Measurements from ENCODE around the gene ASPSCR1. TPM values are rescaled to one million over a fixed set of nuclear protein-coding genes. Genes with fewer than 3 reads are reported as not detected.

ASPSCR1 gene
- total RNA-seq, 1 donor from 2014 or later: 19.0 TPM

DNA sequence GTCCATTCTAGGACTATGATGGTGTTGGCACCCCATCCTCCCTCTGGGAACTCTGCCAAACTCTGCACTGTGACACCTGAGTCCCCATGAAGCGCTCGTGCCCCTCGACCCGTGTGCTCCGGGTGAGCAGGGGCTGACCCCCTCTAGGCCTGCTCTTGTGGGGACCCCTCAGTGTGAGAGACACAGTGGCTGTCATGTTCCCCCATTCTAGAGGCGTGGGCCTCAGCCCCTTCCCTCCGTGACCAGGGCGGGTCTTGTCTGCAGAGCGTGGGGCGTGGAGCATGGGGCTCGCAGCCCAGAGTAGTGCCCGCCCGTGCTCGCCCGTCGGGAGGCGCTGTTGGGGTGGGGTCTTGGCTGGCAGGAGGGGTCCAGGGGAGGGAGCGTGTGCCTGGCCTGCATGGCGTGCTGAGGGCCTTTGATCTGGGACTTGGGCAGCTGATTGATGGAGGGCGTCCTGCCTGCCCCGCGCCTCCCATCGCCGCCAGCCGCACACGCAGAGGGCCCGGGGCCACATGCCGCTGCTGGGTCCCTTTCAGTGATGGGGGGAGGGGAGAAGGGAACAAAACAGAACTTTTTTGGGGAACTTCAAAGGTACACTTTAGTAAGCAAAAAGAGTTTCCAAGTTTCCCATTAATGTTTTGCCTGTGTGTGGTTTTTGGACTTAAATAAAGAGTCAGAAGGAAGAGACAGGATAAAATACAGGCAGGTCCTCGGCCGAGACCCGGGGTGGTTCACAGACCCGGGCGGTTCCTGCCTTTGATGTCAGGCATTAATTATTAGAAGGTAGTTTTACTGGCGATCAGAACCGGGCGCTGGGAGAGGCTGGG lies 22.8 kb downstream of the ASPSCR1 start:
- no peak for ATAC-seq

DNA sequence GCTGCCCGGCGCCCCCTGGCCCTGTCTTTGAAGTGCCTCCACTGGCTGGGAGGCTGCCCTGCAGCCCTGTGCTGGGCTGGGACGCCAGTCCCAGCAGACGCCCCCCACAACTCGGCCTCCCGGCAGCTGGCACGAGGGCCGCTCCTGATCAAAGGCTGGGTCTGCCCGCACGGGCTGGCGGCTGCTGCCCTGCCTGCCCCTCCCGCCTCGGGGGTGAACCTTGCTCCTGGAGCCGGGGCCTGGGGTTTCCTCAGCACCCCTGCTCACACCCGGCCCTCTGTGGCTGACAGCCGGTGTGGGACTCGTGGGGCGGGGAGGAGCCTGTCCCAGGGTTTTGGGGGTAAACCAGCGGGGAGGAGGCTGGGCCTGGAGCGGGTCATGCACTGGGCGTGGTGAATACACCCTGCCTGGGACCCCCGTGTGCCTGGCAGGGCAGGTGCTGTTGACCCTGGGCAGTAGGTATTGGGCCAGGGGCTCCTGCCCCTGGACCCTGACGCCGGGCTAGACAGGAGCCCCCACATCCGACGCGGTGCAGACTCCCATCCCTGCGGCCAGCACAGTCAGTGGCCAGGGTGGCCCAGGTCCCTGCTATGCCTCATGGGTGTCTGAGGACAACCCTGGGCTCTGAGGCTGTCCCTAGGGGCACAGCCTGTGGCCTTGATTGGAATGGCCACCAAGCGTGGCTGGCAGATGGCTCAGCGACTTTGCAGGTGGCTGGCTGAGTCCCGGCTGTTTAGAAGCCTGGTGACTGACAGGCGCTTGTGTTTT lies 23.6 kb downstream of the ASPSCR1 start:
- no peak for ATAC-seq

DNA sequence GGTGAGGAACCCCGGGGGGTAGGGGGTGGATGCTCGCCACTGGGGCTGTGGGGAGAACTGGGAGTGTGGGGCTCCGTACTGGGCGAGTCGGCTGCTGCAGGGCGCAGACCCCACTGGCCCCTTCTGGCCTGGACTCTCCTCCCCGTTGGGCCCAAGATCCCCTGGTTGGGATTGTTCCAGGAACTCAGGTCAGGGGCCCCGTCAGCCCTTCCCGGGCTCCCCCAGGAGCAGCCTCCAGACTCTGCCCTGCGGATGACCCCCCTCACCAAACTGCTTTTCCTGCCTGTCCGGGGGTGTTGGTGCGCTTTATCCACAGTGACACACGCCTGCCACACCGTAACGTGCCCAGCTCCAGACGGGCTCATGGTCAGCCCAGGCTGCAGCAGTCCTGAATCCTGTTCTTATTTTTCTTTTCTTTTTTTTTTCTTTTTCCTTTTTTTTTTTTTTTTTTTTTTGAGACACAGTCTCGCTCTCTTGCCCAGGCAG lies 24.2 kb downstream of the ASPSCR1 start:
- no peak for ATAC-seq

DNA sequence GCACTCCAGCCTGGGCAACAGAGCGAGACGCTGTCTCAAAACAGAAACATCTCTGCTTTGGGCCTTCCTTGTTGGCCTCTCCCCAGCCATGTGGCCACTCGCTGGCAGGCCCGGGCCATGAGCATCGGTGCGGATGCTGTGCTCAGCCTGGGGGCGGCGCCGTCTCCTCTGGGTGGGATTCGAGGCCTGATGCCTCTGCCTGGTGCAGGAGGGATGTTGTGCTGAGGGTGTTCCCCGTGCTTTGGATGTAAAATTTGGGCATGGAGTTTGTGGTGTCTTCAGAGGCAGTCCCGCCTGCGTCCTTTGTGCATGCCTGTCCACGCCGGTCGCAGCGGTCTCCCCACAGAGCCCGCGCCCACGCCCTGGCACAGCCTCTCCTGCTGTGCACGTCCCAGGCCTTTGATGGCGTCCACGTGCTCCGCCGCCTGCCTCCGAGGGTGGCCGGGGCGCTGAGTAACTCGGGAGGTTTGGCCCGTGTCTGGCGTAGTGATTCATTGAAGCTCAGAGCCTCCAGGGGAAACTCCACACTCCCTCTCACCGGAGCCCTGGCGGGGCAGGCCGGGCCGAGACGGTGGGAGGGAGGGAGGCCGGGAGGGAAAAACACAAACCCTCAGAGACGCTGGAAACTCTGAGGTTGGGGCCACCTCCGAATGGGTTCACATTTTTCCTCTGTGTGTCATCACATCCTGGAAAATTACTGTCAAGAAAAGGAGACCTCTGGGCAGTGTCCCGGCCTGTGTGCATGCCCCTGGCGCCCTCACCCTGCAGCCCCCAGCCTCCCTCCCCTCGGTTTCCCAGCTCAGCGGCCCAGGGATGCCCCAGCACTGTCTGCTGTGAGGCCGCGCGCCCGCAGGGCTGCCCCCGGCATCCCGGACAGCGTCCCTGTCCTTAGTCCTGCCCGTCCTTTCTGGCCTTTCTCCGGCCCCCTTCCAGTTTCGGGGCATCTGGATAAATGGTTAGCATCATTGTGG lies 26.3 kb downstream of the ASPSCR1 start:
- peak; percentile 87 for ATAC-seq

DNA sequence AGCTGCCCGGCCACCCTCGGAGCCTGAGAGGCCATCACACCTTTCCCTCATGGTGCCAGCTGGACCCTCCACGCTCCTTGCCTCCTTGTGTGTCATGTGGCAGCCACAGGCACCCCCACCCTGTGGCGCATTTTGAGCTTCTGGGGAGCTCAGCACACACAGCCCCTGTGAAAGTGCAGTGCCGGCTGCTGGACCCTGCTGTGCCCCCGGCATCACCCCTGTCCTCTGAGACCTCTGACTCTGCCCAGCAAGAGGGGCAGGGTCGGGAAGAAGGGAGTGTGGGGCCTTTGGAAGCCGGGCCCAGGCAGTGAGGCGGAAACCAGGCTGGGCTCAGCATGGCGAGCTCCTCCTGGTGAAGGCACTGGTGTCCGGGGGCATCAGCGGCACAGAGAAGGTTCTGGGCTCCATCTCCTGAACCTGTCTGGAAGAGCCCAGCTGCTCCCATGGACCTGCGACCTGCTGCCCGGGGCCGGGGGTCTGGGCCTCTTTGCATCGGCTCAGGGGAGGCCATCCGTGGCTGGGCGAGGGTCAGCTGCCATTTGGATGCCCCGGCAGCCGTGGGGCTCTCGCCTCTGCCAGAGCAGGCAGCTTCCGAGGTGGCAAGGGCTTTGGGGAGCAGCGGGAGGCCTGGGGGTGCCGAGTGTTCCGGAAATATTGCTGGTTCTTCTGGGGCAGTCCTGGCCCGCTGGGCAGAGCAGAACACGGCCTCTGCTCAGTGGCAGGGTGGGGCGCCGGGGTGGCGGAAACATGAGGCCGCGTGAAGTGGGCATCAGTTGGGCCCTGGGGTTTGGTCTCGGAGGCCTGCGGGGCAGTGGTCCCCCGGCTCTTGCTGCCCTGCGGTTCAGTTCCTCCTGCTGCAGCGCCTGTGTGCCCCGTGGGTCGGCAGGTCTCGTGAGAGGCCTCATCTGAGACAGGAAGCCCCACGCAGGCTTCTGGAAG lies 27.4 kb downstream of the ASPSCR1 start:
- ATAC-seq: no peak

DNA sequence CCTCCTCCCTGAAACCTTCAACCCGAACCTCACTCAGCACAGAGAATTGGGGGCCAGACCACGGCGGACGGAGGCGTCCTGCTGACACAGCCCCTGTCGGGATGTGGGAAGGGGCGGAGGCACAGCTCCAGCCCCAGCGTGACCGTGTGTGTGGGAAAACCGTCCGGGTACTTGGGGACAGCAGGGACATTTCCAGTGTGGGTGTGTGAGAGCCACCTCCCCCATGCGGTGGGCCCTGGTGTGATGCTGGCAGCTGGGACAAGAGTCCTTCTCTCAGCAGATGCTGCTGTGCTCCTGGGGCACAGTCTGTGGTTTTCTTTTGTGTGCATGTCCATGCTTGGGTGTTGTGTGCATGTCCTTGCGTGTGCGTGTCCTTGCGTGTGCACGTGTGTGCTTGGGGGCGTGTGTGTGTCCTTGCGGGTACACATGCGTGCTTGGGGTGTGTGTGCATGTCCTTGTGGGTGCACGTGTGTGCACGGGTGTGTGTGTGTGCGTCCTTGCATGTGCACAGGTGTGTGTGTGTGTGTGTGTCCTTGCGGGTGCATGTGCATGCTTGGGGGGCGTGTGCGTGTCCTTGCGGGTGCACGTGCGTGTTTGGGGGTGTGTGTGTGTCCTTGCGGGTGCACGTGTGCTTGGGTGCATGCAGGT lies 28.4 kb downstream of the ASPSCR1 start:
- ATAC-seq: no peak

DNA sequence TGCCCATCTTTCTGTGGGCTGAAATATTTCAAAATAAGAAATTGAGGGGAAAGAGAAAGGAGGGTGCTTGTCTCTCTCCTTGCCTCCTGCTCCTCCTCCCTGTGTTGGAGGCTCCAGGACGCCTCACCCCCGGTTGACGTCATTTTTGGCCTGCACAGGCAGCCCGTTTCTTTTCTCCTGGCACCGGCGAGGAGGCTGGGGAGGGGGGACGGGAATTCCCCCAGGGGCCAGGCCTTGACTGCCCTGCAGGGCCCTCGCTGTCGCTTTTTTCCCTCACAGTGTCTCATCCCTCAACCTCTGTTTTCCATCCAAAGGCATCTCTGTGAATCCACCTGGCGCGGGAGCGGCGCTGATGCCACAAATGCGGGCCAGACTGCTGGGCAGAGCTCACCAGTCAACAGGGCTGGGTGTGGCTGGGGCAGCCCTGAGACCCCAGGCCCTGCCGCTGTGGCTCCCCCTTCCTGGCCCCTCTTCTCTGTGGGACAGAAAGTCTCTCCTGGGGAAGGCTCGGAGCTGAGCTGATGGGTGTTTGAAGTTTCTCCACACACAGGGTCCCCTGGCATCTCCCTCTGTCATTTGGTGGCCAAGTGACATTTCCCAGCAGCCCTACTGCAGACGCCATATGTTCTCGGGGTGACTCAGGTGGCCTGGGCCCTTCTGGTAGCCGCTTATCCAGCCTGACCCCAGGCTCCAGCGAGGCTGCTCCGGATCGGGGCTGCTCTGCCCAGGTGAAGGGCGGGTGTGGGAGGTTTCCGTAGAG lies 29.2 kb downstream of the ASPSCR1 start:
- no peak for ATAC-seq

DNA sequence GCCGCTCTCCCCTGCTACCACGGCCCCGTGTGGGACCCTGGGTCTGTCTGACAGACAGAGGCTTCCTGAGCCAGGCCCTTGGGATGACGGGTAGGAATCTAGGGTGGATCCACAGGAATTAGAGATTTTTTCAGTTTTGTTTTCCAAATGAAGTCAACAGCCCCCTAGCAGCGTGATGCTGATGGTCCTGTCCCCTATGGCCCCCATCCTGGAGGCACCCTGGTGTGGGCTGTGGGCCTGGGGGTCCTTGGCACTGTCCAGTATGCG lies 29.7 kb downstream of the ASPSCR1 start:
- no peak for ATAC-seq

DNA sequence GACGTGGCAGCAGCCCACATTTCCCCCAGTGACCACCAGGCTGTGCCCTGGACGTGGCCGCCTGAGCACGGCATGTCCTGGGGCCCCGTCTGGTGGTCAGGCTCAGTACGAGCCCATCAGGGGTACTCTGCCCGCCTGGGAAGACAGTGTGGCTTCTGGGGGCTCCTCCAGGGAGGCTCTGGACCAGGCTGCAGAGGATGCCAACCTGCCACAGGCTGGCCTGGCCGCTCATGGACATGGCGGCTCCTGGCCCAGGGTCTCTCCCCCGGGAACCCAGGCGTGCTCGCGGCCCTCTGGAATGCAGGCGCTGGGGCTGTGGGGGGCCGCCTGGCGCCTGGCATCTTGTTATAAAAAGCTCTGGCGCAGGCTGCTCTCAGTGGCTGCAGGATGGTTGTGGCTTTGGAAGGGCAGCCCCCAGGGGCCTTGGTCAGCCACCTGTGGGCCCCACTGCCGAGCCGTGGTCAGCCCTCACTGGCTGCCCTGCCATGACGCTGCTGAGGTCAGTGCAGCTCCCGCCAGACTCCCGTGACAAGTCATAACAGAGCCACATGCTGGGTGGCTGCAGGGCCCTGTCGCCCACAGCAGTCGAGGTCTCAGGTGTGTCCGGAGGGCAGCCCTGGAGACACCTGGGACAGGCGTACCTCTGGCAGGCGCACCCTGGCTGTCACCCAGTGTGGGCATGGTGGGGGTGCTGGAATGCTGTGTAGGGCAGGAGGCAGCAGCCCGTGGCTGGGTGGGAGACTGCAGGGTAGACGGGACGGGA lies 30.2 kb downstream of the ASPSCR1 start:
- no peak for ATAC-seq

DNA sequence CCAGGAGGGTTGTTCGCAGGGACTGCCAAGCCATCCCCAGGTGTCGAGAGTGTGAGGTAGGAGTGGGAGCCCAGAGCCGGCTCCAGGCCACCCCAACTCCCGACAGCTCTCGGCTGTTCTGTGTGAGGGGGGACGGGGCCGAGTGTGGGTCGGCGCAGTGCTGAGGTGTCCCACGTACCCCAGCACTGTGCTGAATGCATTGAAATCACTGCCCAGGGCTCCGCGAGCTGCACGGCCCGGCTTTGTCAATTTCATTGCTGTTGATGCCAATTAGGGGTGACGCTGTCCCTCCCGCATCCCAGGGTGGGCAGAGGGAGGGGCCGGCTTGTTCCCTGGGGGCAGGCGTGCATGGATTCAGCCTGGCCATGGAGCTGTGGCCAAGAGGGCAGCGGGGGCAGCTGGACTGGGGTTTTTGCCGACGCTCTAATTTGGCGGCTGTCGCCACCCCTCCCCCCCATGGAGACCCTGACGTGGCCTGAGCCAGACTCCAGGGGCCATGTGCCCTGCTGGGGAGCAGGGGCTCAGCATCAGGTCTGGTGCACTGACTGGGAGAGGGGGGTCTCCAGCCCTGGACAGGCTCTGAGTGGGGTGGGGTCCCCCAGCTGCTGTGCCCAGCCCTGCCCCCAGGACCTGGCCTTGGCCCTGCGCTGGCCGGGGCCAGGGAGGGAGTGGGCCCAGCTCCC lies 31.0 kb downstream of the ASPSCR1 start:
- ATAC-seq: no peak

DNA sequence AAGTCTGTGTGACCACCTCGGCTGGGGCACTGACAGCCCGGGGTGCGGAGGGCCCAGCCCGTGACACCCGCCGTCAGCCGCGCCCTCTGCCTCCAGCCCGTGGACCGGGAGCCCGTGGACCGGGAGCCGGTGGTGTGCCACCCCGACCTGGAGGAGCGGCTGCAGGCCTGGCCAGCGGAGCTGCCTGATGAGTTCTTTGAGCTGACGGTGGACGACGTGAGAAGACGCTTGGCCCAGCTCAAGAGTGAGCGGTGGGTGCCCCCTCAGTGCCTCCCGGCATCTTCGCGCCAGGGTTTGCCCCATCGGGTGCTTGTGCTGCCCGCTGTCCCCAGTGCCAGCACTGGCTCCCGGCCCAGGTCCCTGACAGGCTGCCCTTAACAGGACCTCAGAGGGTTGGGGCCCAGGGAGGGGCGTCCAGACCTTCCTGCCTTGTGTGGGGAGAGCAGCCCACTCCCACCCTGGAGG lies 31.5 kb downstream of the ASPSCR1 start:
- no peak for ATAC-seq

DNA sequence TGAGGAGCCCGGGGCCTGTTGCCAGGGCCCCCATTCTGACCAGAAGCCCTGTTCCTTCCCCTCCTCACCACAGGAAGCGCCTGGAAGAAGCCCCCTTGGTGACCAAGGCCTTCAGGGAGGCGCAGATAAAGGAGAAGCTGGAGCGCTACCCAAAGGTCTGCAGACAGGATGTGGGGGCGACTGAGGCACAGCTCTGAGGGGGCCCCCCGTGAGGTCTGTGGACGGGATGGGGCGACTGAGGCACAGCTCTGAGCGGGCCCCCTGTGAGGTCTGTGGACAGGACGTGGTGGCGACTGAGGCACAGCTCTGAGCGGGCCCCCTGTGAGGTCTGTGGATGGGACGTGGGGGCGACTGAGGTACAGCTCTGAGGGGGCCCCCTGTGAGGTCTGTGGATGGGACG lies 32.0 kb downstream of the ASPSCR1 start:
- ATAC-seq: no peak

DNA sequence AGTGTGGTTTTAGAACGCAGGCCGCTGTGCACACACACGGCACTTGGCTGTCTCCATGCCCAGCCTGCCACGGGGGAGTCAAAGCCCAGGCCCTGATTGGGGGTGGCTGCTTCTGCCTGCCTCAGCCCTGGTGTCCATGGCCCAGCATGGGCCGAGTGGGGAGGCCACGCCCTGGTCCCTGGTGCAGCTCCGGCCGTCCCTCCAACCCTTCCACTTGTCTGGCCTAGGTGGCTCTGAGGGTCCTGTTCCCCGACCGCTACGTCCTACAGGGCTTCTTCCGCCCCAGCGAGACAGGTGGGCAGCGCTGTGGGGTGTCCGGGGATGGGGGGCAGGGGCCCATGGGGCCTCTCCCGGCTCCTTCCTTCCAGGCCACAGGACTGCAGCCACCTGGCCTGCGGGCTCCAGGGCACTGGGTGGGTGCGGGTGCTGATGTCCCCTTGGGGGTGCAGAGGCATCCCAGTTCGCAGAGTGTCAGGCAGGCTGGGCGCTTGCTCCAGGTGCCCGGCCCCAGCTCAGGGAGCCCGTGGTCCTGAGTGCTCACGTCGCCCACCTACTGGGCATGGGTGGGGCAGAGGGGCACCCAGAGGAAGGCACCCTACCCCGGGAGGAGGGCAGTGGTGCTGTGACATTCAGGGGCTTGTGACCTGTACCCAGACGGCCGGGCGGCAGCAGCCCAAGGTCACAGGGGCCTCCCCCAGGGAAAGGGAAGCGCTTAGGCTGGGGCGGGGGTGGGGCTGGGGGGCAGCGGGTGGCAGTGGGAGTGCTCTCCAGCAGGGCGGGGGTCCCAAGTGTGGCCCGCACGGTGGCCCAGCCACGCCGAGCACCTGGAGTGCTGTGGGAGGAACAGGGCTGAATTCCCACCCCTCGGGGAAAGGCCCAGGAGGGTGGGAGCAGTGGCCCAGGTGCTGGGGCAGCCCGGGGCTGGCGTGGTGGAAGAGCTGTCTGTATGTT lies 33.4 kb downstream of the ASPSCR1 start:
- no peak for ATAC-seq

DNA sequence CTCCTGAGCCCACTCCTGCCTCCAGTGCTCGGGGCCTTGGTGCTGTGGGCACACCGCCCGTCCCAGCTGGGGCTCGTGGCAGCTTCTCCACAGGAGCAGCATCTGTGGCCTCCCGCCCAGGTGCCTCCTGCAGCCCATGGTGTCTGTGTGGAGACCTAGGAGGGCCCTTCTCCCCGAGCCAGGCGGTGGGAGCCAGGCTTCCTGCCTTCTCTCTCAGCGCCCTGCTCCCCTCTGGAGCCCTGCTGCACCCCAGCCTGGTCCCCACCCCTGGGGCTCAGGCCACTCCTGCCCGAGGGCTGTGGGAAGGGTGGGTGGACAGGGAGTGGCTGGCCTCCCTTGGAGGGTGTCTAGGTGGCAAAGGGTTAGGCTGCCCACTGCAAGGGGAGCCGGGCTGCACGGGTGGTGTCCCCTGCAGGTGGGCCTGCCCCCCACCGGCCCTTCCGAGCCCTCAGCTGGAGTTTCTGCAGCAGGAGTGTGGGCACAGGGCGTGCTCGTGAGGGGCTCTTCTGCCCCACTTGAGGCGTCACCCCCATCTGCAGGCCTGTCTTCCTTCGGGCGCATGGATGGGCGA lies 34.3 kb downstream of the ASPSCR1 start:
- ATAC-seq: no peak

DNA sequence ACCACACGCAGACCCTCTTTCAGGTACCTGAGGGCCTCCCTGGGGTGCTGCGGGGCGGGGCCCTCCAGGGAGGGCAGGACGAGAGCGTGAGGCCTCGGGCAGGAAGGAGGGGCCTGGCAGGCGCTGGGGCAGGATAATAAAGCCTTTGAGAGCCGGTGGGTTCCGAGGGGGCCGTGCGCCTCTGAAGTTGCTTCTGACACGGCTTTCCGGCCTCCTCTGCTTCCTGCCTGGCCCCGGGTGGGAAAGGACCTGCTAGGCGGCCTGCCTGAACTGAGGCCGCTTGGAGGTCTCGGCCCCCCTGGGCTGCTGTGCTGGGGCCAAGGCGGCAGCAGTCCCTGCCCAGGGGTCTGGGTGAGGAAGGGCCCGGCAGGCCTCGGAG lies 34.8 kb downstream of the ASPSCR1 start:
- no peak for ATAC-seq

DNA sequence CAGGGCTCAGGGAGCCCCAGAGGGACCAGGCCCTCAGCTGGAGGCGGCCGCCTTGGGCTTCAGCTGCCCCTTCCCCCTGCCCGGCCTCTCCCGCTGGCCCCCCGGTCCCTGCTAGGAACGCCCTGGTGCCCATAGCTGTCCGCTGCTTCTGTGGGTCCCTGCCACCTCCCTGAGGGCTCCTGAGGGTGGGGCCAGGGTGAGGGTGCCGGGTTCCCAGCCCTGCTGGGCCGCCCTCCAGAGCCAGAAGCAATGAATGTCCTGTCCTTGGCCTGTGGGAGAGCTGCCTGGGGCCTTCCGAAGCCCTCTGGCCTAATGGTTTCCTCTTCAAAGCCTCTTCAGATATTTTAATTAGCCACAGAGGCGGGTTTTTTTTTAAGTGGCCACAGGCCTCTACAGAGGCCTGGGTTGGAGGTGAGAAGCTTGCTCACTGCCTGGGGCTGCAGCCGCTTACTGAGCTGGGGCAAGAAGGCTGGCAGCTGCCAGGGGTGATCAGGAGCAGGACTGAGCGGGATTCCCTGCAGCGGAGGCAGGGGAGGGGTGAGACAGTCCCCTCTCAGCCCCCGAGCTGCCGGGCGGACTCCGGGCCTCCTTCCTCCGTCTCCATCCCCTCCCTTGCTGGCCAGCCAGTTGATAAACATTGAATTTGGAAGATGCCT lies 35.3 kb downstream of the ASPSCR1 start:
- no peak for ATAC-seq

DNA sequence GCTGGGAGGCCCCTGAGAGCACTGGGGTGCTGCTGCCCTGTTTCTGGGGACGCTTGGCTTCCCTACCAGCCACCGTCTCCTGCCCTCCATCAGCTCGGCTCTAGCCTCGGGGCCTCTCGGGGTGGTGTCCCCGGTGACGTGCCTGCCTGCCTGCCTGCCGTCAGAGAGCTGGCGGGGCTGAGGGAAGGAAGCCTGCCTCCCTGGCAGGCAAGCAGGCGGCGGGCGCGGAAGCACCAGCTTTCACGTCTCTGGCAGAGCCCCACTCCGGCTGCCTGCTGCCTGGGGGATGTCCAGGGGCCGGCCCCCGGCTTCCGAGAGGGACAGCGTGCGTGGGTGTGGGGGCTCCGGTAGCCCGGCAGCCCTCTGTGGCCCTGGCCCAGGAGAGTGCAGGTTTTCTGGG lies 35.9 kb downstream of the ASPSCR1 start:
- peak; percentile 46 for ATAC-seq

Measured in esophagus mucosa (tissue), 1 donor.